Esophagus muscularis mucosa (tissue), 3 donors: ENCODE measurements around the gene MEGF8.

Experiments
- POLR2A ChIP-seq: fragments of 450-650 bp; IDR thresholded peaks from one replicate; pipeline ENCODE4 v1.6.1; 2017; ENCODE audit warnings: antibody characterized with exemption, moderate library complexity, mild to moderate bottlenecking, low read depth
- TF ChIP-seq, protein P1 (sequence below), 3 experiments: fragments of 200-600 bp in 2 of 3; fragments of 450-650 bp in 1 of 3; sonication (generic) in 2 of 3; IDR thresholded peaks; one replicate each; pipeline ENCODE4 v1.5.1; 2017 to 2019; ENCODE audit warnings: antibody characterized with exemption in 3 of 3, mild to moderate bottlenecking in 2 of 3, moderate library complexity in 1 of 3

DNA sequence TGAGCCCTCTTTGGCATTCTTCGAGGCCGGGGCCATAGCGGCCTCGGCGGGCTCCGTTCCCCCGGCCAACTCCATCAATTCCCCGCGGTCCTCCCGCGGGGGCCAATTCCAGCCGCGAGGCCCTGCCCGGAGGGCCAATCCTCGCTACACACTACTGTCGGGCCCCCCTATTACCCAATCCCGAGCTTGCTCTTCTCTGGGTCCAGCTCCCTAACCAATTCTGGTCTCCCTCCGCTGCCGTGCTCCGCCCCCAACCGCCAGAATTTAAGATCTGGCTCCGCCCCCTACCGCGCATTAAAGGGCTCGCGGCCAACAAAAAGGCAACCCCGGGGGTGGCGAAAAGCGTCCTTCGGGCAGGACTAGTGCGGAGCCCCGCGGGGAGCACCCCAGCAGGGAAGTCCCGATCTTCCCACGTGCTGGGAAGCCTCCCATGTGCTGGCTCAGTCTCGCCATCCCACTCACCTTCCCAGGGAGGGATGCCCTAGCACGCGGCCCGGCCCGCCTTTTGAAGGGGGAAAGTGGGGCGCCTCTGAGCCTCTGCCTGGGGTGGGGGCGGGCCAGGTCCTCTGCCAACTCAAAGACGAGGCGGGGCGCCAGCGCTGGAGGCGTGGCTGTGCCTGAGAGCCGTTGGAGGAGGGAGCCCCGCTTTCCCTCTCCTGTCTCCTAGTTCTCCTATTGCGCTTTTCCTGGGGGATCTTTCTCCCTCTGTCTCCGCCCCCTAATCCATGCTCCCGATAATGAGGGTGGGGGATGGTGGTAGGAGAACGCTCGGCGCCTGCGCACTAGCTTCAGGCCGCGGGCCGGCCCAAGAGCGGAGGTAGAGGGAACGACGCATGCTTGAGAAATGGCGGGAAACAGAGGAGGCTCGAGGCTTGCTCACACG, 98.3 kb downstream of the MEGF8 start:
- TF ChIP-seq, protein P1, sequence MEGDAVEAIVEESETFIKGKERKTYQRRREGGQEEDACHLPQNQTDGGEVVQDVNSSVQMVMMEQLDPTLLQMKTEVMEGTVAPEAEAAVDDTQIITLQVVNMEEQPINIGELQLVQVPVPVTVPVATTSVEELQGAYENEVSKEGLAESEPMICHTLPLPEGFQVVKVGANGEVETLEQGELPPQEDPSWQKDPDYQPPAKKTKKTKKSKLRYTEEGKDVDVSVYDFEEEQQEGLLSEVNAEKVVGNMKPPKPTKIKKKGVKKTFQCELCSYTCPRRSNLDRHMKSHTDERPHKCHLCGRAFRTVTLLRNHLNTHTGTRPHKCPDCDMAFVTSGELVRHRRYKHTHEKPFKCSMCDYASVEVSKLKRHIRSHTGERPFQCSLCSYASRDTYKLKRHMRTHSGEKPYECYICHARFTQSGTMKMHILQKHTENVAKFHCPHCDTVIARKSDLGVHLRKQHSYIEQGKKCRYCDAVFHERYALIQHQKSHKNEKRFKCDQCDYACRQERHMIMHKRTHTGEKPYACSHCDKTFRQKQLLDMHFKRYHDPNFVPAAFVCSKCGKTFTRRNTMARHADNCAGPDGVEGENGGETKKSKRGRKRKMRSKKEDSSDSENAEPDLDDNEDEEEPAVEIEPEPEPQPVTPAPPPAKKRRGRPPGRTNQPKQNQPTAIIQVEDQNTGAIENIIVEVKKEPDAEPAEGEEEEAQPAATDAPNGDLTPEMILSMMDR (IDR thresholded peaks at IDR 0.05) = no peak
- no peak for TF ChIP-seq POLR2A
